Ovary (tissue), 9 donors: ENCODE data around the gene CD34. TPM values are rescaled to one million over a fixed set of nuclear protein-coding genes. Genes with fewer than 3 reads are reported as not detected.
A peak's percentile ranks its signal among the peaks of the same experiment; 100 is the strongest.

Experiments used
- DNase-seq, 5 donors: peaks; one replicate each; pipeline ENCODE4 v3.0.0-alpha.2; 2019 to 2020
- H3K27ac ChIP-seq, 2 donors: fragments of 200-600 bp; one replicate each; pipeline versions ENCODE4 v1.5.1 to v1.8.0; 2019 to 2022
- H3K27me3 ChIP-seq: fragments of 200-600 bp; one replicate; pipeline ENCODE4 v1.8.0; 2022
- H3K36me3 ChIP-seq: fragments of 200-600 bp; sonication (generic); one replicate; pipeline ENCODE4 v1.5.1; 2019
- H3K4me1 ChIP-seq: one replicate; pipeline ENCODE4 v1.8.1; 2013; ENCODE audit warnings: mild to moderate bottlenecking, moderate library complexity; ENCODE audit not compliant: insufficient read depth
- H3K4me3 ChIP-seq: fragments of 200-600 bp; sonication (generic); one replicate; pipeline ENCODE4 v1.5.1; 2017
- H3K9me3 ChIP-seq, 2 donors: fragments of 200-600 bp in 1 of 2; sonication (generic) in 1 of 2; one replicate each; pipeline versions ENCODE4 v1.5.1 to v1.8.1; 2013 to 2019; ENCODE audit warnings: mild to moderate bottlenecking in 1 of 2, moderate library complexity in 1 of 2
- CTCF ChIP-seq, 3 donors: fragments of 450-650 bp in 2 of 3; fragments of 200-600 bp in 1 of 3; IDR thresholded peaks; one replicate each; pipeline versions ENCODE4 v1.5.1 to v1.8.0; 2016 to 2022; ENCODE audit warnings: antibody characterized with exemption in 3 of 3, mild to moderate bottlenecking in 1 of 3
- EP300 ChIP-seq: sonication (generic); formaldehyde crosslinking; IDR thresholded peaks from one replicate; pipeline ENCODE4 v1.6.1; 2017; ENCODE audit warnings: antibody characterized with exemption
- POLR2A ChIP-seq: fragments of 450-650 bp; IDR thresholded peaks from one replicate; pipeline ENCODE4 v1.6.1; 2017; ENCODE audit warnings: antibody characterized with exemption, mild to moderate bottlenecking, moderate library complexity
- WGBS, 3 donors: extraction: QIAGEN DNeasy Blood & Tissue Kit in 1 of 3; methylation state at CpG; one replicate each; pipeline versions ENCODE4 v1.1.5 to v1.1.7; 2013 to 2017; 5-methylcytosine and 5-hydroxymethylcytosine counted together
- intact Hi-C, 4 donors: fragments of 100-400 bp; cut with DNase I; formaldehyde crosslinking; loops; one replicate each; pipeline versions ENCODE4 v1.11.0 to v1.15.1; 2022 to 2023
- polyA plus RNA-seq, 2 donors: library from polyadenylated mRNA; stranded (reverse); fragments of 200-250 nt in 1 of 2; fragments of 350-450 nt in 1 of 2; fragmentation: Illumina TruSeq in 1 of 2; extraction: RNeasy Lipid Tissue Mini Kit (QIAGEN cat#74804) in 1 of 2; gene quantifications; one replicate each; pipeline ENCODE4 v1.2.3, GENCODE V29; 2013 to 2014
- total RNA-seq, 7 donors: library from RNA; depleted of rRNA in 2 of 7; stranded (reverse); fragments of >200 nt in 2 of 7; fragmentation: NEBNext Ultra II Directional in 3 of 7; extraction: Animal tissue kit (Norgen Biotek cat#: 25700) in 3 of 7; gene quantifications; one replicate each; pipeline versions ENCODE4 v1.1.0 to v1.2.4, GENCODE V29; 2016 to 2023
- donor health status: DM: no; HTN: no; CAD: no; lungs with moderate emphysema.
- donor health status: DM: no; HTN: no; CAD: no.
- donor health status: Bipolar disorder and iron deficiency.
- donor health status: DM: yes; HTN: yes; CAD: no.
- donor health status: DM: no; HTN: no; CAD: no.
- donor health status: DM: yes; HTN: yes; CAD: no.

CD34 gene
- total and polyA plus RNA-seq, 9 donors: 12.6 to 146 (median 25.9) TPM

GRCh38 chr1:207887542-207888201 is 23.3 kb downstream of the CD34 start:
- H3K4me3 ChIP-seq: no peak overlapping the region
- 79 to 85% (median 81%) methylated on average over 19 of the region's 19 CpGs for WGBS, 3 donors
- no peaks in the 10 kb centered on the region for H3K27me3 ChIP-seq
- H3K9me3 ChIP-seq: no peaks in the 10 kb centered on the region
- H3K4me1 ChIP-seq: peaks cover 17% of the 10 kb centered on the region
- intact Hi-C loops: loop anchor here in 3 of 4 donors (5.0 to 10.0 kb wide), 3 partner anchors 75 to 357 kb away; partner anchors contain the start of gene PLXNA2 (in 2 of the 3)
- no peaks in the 10 kb centered on the region for H3K36me3 ChIP-seq
- TF ChIP-seq POLR2A (no peak), EP300 (no peak), CTCF (IDR thresholded peaks at IDR 0.05) (no peak)
- no peak for DNase-seq
- H3K27ac ChIP-seq: no peak overlapping the region

- TF ChIP-seq EP300 (no peak), CTCF (IDR thresholded peaks at IDR 0.05) (no peak), POLR2A (no peak)
- no peaks in the 10 kb centered on the region for H3K36me3 ChIP-seq
- no peaks in the 10 kb centered on the region for H3K27me3 ChIP-seq
- 54 to 78% (median 60%) methylated on average over 1 of the region's 1 CpG for WGBS, 3 donors
- H3K4me1 ChIP-seq: peaks cover 14% of the 10 kb centered on the region
- no peak for DNase-seq
- H3K9me3 ChIP-seq: no peaks in the 10 kb centered on the region
- no peak overlapping the region for H3K4me3 ChIP-seq
- no peak overlapping the region for H3K27ac ChIP-seq
- intact Hi-C loops: loop anchor here in 3 of 4 donors (5.0 to 10.0 kb wide), 3 partner anchors 76 to 359 kb away; partner anchors contain the start of gene PLXNA2 (in 2 of the 3)
Observed at GRCh38 chr1:207886227-207886626, 24.7 kb downstream of the CD34 start.

GRCh38 chr1:207885129-207886032 is 25.5 kb downstream of the CD34 start:
- no peak for TF ChIP-seq POLR2A
- TF ChIP-seq CTCF (IDR thresholded peaks at IDR 0.05): peak; percentile 91 to 98 (median 95)
- no peaks in the 10 kb centered on the region for H3K27me3 ChIP-seq
- intact Hi-C loops: loop anchor here in 3 of 4 donors (1.0 to 10.0 kb wide), 4 partner anchors 77 to 359 kb away; partner anchors contain the start of gene PLXNA2 (in 2 of the 3)
- peak; percentile 84 to 91 (median 89) for DNase-seq
- no peaks in the 10 kb centered on the region for H3K36me3 ChIP-seq
- no peak overlapping the region for H3K4me3 ChIP-seq
- no peaks in the 10 kb centered on the region for H3K9me3 ChIP-seq
- peaks cover 6% of the 10 kb centered on the region for H3K4me1 ChIP-seq
- no peak overlapping the region for H3K27ac ChIP-seq
- WGBS, 3 donors: 24 to 29% (median 25%) methylated on average over 9 of the region's 9 CpGs

- intact Hi-C loops: loop anchor here in 3 of 4 donors (1.0 to 10.0 kb wide), 4 partner anchors 78 to 360 kb away; partner anchors contain the start of gene PLXNA2 (in 2 of the 3)
- TF ChIP-seq EP300 (peak; percentile 6), POLR2A (no peak)
- DNase-seq: no peak
- Histone ChIP-seq H3K36me3 (no peaks in the 10 kb centered on the region), H3K4me1 (peaks cover 5% of the 10 kb centered on the region), H3K27ac (no peak overlapping the region), H3K27me3 (no peaks in the 10 kb centered on the region), H3K4me3 (no peak overlapping the region), H3K9me3 (no peaks in the 10 kb centered on the region)
- 66 to 85% (median 81%) methylated on average over 9 of the region's 9 CpGs for WGBS, 3 donors
Observed at GRCh38 chr1:207884266-207885029, 26.5 kb downstream of the CD34 start.
